IgD-negative memory B cell (primary cell): ENCODE results near the gene LAMTOR2. TPM values are rescaled to one million over a fixed set of nuclear protein-coding genes. Genes with fewer than 3 reads are reported as not detected.

Experiments used
- H3K27ac Mint-ChIP-seq, 3 donors: one replicate each; pipeline ENCODE4 v1.8.0; 2020 to 2022; ENCODE audit warnings: mild to moderate bottlenecking in 3 of 3, mixed read lengths in 3 of 3, moderate library complexity in 1 of 3
- H3K27me3 Mint-ChIP-seq: one replicate; pipeline ENCODE4 v1.8.0; 2021; ENCODE audit warnings: mixed read lengths
- H3K36me3 Mint-ChIP-seq: one replicate; pipeline ENCODE4 v1.8.0; 2020; ENCODE audit warnings: mild to moderate bottlenecking, mixed read lengths
- H3K4me1 Mint-ChIP-seq, 3 donors: one replicate each; pipeline ENCODE4 v1.8.0; 2020 to 2022; ENCODE audit warnings: mixed read lengths in 3 of 3, mild to moderate bottlenecking in 1 of 3
- H3K4me3 Mint-ChIP-seq, 4 donors: one replicate each; pipeline ENCODE4 v1.8.0; 2020 to 2022; ENCODE audit warnings: mild to moderate bottlenecking in 4 of 4, mixed read lengths in 4 of 4, moderate library complexity in 3 of 4
- H3K9me3 Mint-ChIP-seq, 3 donors: one replicate each; pipeline ENCODE4 v1.8.0; 2020 to 2021; ENCODE audit warnings: mixed read lengths in 3 of 3, mild to moderate bottlenecking in 1 of 3
- polyA plus RNA-seq: library from polyadenylated mRNA; unstranded; fragments of 300-500 nt; fragmentation: Illumina TruSeq; gene quantifications from one replicate; pipeline ENCODE4 v1.2.3, GENCODE V29; 2021

The LAMTOR2 gene
- polyA plus RNA-seq, 1 donor from 2014 or later = 159 TPM

GRCh38 chr1:156090840-156091188 lies 36.2 kb downstream of the LAMTOR2 start:
- no peaks in the 10 kb centered on the region for H3K36me3 Mint-ChIP-seq
- peaks cover 17% of the 10 kb centered on the region for H3K27me3 Mint-ChIP-seq
- peak overlapping the region in 2 of 3 donors; percentile 72 to 85 for H3K27ac Mint-ChIP-seq
- peaks cover under 1 to 11% (median 4%) of the 10 kb centered on the region in 3 donors for H3K4me1 Mint-ChIP-seq
- H3K4me3 Mint-ChIP-seq = peak overlapping the region in 2 of 4 donors; percentile 2 to 58
- H3K9me3 Mint-ChIP-seq = no peaks in the 10 kb centered on the region

- Mint-ChIP-seq H3K9me3 (no peaks in the 10 kb centered on the region), H3K36me3 (no peaks in the 10 kb centered on the region), H3K4me1 (peaks cover 7 to 19% (median 11%) of the 10 kb centered on the region in 3 donors), H3K4me3 (no peak overlapping the region), H3K27ac (no peak overlapping the region), H3K27me3 (peaks cover 15% of the 10 kb centered on the region)
These were observed 37.0 kb downstream of the LAMTOR2 start for GRCh38 chr1:156091610-156092009.

GRCh38 chr1:156095906-156096508 lies 41.4 kb downstream of the LAMTOR2 start:
- Mint-ChIP-seq H3K4me1 (peaks cover 24 to 30% (median 27%) of the 10 kb centered on the region in 3 donors), H3K27me3 (peaks cover 3% of the 10 kb centered on the region), H3K36me3 (no peaks in the 10 kb centered on the region), H3K9me3 (no peaks in the 10 kb centered on the region), H3K4me3 (peak overlapping the region in 2 of 4 donors; percentile 82 to 93), H3K27ac (peak overlapping the region; percentile 96 to 99 (median 98))

GRCh38 chr1:156096640-156097391 lies 42.2 kb downstream of the LAMTOR2 start:
- peak overlapping the region; percentile 96 to 99 (median 98) for H3K27ac Mint-ChIP-seq
- H3K4me1 Mint-ChIP-seq = peaks cover 24 to 29% (median 28%) of the 10 kb centered on the region in 3 donors
- no peaks in the 10 kb centered on the region for H3K9me3 Mint-ChIP-seq
- peaks cover 3% of the 10 kb centered on the region for H3K27me3 Mint-ChIP-seq
- peak overlapping the region; percentile 79 to 93 (median 83) for H3K4me3 Mint-ChIP-seq
- no peaks in the 10 kb centered on the region for H3K36me3 Mint-ChIP-seq

- Mint-ChIP-seq H3K9me3 (no peaks in the 10 kb centered on the region), H3K4me1 (peaks cover 24 to 29% (median 28%) of the 10 kb centered on the region in 3 donors), H3K27ac (peak overlapping the region; percentile 96 to 99 (median 98)), H3K27me3 (peaks cover 2% of the 10 kb centered on the region), H3K36me3 (no peaks in the 10 kb centered on the region), H3K4me3 (peak overlapping the region in 3 of 4 donors; percentile 82 to 93 (median 84))
These were observed 43.1 kb downstream of the LAMTOR2 start for GRCh38 chr1:156097499-156098178.

- peaks cover 24 to 39% (median 34%) of the 10 kb centered on the region in 3 donors for H3K4me1 Mint-ChIP-seq
- no peaks in the 10 kb centered on the region for H3K36me3 Mint-ChIP-seq
- no peaks in the 10 kb centered on the region for H3K9me3 Mint-ChIP-seq
- peak overlapping the region in 1 of 4 donors; percentile 82 for H3K4me3 Mint-ChIP-seq
- H3K27me3 Mint-ChIP-seq = no peaks in the 10 kb centered on the region
- peak overlapping the region; percentile 96 to 99 (median 98) for H3K27ac Mint-ChIP-seq
These were observed 44.2 kb downstream of the LAMTOR2 start for GRCh38 chr1:156098784-156099183.

- Mint-ChIP-seq H3K27me3 (no peaks in the 10 kb centered on the region), H3K4me3 (no peak overlapping the region), H3K4me1 (peaks cover 24 to 44% (median 37%) of the 10 kb centered on the region in 3 donors), H3K9me3 (no peaks in the 10 kb centered on the region), H3K36me3 (no peaks in the 10 kb centered on the region), H3K27ac (peak overlapping the region in 2 of 3 donors; percentile 81 to 96)
These were observed 44.7 kb downstream of the LAMTOR2 start for GRCh38 chr1:156099282-156099681.

GRCh38 chr1:156100205-156100995 lies 45.8 kb downstream of the LAMTOR2 start:
- no peaks in the 10 kb centered on the region for H3K36me3 Mint-ChIP-seq
- H3K9me3 Mint-ChIP-seq = no peaks in the 10 kb centered on the region
- peak overlapping the region in 3 of 4 donors; percentile 0 to 49 (median 10) for H3K4me3 Mint-ChIP-seq
- peak overlapping the region; percentile 35 to 96 (median 96) for H3K27ac Mint-ChIP-seq
- H3K4me1 Mint-ChIP-seq = peaks cover 24 to 48% (median 43%) of the 10 kb centered on the region in 3 donors
- H3K27me3 Mint-ChIP-seq = no peaks in the 10 kb centered on the region

- Mint-ChIP-seq H3K4me1 (peaks cover 26 to 48% (median 36%) of the 10 kb centered on the region in 3 donors), H3K4me3 (peak overlapping the region in 1 of 4 donors; percentile 27), H3K9me3 (no peaks in the 10 kb centered on the region), H3K36me3 (no peaks in the 10 kb centered on the region), H3K27me3 (no peaks in the 10 kb centered on the region), H3K27ac (peak overlapping the region in 2 of 3 donors; percentile 95 to 100)
These were observed 47.3 kb downstream of the LAMTOR2 start for GRCh38 chr1:156101880-156102279.

- Mint-ChIP-seq H3K27me3 (no peaks in the 10 kb centered on the region), H3K27ac (peak overlapping the region; percentile 67 to 100 (median 99)), H3K36me3 (no peaks in the 10 kb centered on the region), H3K4me3 (peak overlapping the region in 1 of 4 donors; percentile 52), H3K9me3 (no peaks in the 10 kb centered on the region), H3K4me1 (peaks cover 19 to 41% (median 28%) of the 10 kb centered on the region in 3 donors)
These were observed 48.3 kb downstream of the LAMTOR2 start for GRCh38 chr1:156102633-156103511.

GRCh38 chr1:156103521-156103947 lies 49.0 kb downstream of the LAMTOR2 start:
- Mint-ChIP-seq H3K4me1 (peaks cover 13 to 35% (median 21%) of the 10 kb centered on the region in 3 donors), H3K27ac (peak overlapping the region; percentile 95 to 100 (median 99)), H3K4me3 (peak overlapping the region in 3 of 4 donors; percentile 86 to 97 (median 90)), H3K9me3 (no peaks in the 10 kb centered on the region), H3K36me3 (no peaks in the 10 kb centered on the region), H3K27me3 (no peaks in the 10 kb centered on the region)

- H3K4me1 Mint-ChIP-seq = peaks cover 12 to 35% (median 22%) of the 10 kb centered on the region in 3 donors
- peak overlapping the region; percentile 95 to 100 (median 99) for H3K27ac Mint-ChIP-seq
- H3K4me3 Mint-ChIP-seq = peak overlapping the region; percentile 46 to 97 (median 88)
- no peaks in the 10 kb centered on the region for H3K27me3 Mint-ChIP-seq
- no peaks in the 10 kb centered on the region for H3K36me3 Mint-ChIP-seq
- no peaks in the 10 kb centered on the region for H3K9me3 Mint-ChIP-seq
These were observed 49.7 kb downstream of the LAMTOR2 start for GRCh38 chr1:156104065-156104810.
